GM18502 (cell line): ENCODE measurements around the gene NFE2L3.

Source experiments
- ATAC-seq: cut with Tn5 transposase; IDR thresholded peaks from one replicate; pipeline ENCODE4 v1.9.1; 2021; ENCODE audit warnings: mild to moderate bottlenecking; ENCODE audit not compliant: unreplicated experiment, poor library complexity

The NFE2L3 gene

DNA sequence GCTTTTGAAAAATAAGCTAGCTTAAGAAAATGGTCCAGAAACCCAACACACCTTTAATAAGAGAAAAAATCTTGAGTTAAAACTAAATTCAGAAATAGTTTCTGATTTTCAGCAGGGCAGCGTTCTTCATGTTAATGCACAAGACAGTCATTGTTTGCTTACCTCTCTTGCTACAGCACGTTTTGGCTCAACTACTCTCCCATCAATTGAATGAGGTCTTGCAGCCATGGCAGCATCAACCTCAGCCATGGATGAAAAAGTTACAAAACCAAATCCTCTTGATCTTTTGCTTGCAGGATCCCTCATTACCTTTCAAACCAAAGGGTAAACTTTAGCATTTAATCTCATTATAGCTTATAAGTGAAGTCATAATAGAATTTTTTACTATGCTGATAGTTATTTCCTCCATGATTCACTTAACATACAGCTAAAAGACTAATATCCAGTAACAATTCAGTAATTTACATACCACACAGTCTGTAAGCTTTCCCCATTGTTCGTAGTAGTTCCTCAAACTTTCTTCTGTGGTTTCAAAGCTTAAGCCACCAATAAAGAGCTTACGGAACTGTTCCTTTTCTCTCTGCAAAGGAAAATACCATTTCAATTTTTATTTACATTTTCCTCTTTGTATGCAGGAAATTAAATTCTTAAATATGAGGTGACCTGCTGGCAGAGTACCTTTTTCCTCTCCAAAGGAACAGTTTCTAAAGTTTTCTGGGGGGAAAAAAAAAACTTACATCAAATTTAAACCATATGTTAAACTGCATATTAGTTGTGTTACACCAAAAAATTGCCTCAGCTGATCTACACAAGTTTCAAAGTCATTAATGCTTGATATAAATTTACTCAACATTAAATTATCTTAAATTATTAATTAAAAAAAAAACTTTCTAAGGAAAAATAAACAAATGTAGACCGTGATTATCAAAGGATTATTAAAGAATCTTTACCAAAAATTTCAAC lies 45.4 kb downstream of the NFE2L3 start:
- ATAC-seq, result no peak

DNA sequence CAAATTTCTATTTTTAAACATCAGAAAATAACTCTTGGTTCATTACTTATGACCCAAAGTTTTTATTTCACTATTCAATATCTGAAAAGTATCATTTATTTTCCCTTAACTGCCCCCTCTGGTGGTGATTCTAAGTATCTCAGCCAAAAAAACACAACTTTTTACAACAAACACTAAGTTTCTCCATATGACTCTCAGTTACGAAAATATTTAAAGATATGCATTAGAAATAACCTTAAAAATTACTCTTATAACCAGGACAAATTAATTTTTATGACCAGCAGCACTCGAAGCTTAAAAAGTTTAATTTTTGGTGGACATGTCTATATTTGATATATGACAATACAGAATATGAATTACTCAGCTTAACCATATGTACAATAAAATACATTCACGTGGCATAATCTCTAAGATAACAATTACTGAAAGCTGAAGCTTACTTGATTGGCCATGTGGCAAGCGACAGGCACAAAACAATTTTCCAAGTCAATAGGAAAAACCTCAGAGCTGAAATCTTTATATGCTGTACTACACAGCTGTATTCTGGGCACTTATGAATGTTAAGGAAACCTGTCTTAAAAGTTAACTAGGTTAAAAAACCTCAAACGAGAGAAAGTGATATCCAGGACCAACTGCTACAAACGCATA lies 46.3 kb downstream of the NFE2L3 start:
- no peak for ATAC-seq

- no peak for ATAC-seq
These were observed 46.8 kb downstream of the NFE2L3 start for GRCh38 chr7:26198781-26199169.

- ATAC-seq, result no peak
These were observed 47.5 kb downstream of the NFE2L3 start for GRCh38 chr7:26199301-26200037.

DNA sequence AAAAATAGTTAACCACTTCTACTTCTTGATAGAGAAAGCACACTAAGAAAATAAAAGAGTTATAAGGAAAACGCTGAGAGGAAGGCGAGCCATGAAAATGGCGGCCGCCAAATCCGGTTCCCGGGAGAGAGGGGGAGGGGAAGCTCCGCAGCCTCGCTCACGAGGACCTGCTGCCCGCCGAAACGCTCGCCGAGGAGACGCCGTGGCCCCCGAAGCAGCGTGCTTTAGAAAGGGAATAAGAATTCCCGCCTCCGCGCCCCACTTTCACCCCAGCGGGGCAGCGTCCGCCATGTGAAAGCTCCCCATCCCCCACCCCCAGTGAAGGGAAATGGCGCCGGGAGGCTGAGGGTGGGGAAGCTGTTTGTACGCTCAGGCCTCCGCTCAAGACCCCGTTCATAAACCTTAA lies 48.0 kb downstream of the NFE2L3 start:
- no peak for ATAC-seq

DNA sequence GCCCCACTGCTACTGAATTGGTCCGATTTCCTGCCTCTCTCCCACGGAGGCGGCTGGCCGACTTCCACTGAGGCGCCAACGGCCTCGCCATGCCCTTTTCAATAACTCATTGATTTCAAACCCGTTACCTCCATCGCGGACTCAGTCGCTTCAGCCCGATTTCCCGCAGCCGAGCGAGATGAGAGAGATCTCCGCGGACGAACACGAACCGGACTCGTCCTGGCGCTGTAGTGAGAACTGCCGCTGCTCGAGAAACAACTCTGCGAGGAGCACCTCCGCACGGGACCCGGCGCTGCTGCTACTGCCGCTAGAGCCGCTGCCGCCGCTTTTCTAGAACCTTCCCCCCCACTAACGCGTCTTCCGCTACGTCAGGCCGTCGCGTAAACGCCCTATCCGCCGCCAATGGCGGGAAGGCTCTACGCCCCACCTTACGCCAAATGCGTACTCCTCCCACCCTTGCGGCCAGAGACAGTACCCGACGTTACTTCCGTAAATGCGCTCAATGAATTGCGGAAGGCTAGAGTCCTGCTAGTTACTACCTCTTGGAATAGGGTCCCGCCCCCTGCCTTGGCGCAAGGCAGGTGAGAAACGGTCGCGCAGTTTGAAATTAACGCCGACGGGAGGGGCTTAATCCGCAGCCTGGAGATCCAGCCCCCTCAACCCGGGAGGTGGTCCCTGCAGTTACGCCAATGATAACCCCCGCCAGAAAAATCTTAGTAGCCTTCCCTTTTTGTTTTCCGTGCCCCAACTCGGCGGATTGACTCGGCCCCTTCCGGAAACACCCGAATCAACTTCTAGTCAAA lies 48.6 kb downstream of the NFE2L3 start, which contains the start of gene HNRNPA2B1:
Gene HNRNPA2B1, minus strand, starts transcription at position 303 of the 803 bp plus-strand sequence. Its CDS starts 169 bp downstream, at position 134.
- peak; percentile 63 for ATAC-seq

- peak; percentile 50 for ATAC-seq
These were observed 49.4 kb downstream of the NFE2L3 start, which contains the start of gene CBX3 for GRCh38 chr7:26201247-26202018. TSS of gene CBX3 (plus strand) at chr7:26201745. CDS start at chr7:26202999, 1,254 bp downstream.

GRCh38 chr7:26202019-26202990 lies 50.3 kb downstream of the NFE2L3 start:
- ATAC-seq, result no peak

GRCh38 chr7:26203016-26203415 lies 51.0 kb downstream of the NFE2L3 start:
- ATAC-seq, result no peak

DNA sequence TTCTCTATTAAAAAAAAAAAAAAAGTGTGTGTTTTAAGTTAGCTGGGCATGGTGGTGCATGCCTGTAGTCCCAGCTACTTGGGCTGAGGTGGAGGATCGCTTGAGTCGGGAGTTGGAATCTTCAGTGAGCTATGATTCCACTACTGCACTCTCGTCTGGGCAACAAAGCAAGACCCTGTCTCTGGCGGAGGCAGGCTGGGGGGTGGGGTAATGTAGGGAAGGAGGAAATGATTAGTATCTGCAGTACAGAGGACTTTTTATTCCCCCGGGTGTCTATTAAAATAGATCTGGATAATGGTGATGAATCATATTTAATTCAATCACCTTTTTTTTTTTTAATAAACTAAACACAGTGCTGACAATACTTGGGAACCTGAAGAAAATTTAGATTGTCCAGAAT lies 56.0 kb downstream of the NFE2L3 start:
- ATAC-seq, result no peak

DNA sequence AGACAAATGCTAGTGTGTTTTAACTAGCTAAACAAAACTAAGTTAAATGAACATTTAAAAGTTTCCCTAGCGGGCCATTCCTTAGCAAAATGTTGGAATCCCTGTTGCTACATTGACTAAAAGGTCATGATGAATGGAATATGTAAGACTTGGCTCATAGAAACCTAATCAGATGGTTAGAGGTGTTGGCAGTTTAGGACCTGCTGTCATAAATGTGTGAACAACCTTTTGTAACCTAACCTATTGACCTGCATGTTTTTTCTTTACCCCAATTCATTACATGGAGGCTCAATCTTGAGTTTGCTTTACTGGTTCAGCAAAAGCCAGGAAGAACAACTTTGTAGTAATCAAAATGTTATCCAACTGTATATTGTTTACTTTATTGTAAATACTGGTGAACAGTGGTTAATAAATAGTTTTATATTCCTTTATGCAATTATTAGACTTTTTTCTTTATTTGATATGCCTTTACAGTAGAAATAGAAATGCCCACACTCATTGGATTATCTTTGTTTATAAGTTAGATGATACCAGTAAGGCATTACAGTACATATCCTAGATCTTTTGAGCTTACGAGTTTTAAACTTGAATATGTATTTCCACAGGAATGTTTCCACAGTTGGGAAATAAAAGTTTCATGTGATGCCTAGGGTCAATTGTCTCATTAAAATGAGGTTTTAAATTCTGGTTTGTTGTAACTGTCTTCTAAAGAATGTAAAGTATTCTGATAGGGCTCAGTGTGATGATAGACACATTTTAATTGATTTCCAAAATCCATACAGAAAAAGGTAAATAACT lies 61.1 kb downstream of the NFE2L3 start:
- ATAC-seq, result no peak

GRCh38 chr7:26213807-26214515 lies 62.0 kb downstream of the NFE2L3 start:
- ATAC-seq, result no peak

DNA sequence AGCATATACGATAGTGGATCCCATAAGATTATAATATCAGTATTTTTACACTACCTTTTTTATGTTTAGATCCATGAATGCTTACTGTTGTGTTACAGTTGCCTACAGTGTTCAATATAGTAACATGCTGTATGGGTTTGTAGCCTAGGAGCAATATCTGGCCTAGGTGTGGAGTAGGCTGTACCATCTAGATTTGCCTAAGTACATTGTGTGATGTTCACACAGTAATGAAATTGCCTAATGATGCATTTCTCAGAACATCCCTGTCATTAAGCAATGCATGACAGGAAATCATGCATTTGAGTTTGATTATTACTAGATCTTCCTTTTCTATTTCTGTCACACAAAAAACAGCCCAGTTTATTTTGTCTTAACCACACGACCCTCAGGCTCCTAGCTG lies 64.1 kb downstream of the NFE2L3 start:
- no peak for ATAC-seq

DNA sequence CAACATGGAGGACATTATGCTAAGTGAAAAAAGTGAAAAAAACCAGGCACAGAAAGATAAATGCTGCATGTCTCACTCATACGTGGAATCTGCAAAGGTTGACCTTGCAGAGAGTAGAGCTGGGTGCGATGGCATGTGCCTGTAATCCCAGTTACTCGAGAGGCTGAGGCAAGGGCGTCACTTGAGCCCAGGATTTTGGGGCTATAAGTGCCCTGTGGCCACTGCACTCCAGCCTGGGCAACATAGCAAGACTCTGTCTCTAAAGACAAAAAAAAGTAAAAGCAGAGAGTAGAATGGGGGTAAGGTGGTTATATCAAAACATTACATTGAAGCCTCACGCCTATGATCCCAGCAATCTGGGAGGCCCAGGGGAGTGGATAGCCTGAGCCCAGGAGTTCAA lies 72.4 kb downstream of the NFE2L3 start:
- no peak for ATAC-seq

- no peak for ATAC-seq
These were observed 76.0 kb downstream of the NFE2L3 start for GRCh38 chr7:26227987-26228386.

GRCh38 chr7:26233902-26234511 lies 82.0 kb downstream of the NFE2L3 start:
- ATAC-seq, result no peak
